ENCODE results near the gene ALMS1.

Gene ALMS1

GRCh38 chr2:73356097-73356496, 29.5 kb upstream of the ALMS1 start:
- Histone ChIP-seq H3K4me1 (ENCODE audit: insufficient read depth, low read length) (no peaks in the 10 kb centered on the region), H3K27ac (ENCODE audit: low read length) (no peak overlapping the region), H3K27me3 (ENCODE audit: insufficient read depth, low read length, poor library complexity) (no peaks in the 10 kb centered on the region), H3K79me2 (ENCODE audit: insufficient read depth, low read length) (no peaks in the 10 kb centered on the region), H3K4me3 (ENCODE audit: low read depth in 1 of 2, low read length in 2 of 2) (no peak overlapping the region), H4K20me1 (ENCODE audit: insufficient read depth, low read length) (no peaks in the 10 kb centered on the region), H2AFZ (ENCODE audit: low read depth, low read length) (no peak overlapping the region), H3K9me3 (ENCODE audit: insufficient read depth, low read length, severe bottlenecking) (no peaks in the 10 kb centered on the region), H3K9ac (ENCODE audit: low read depth, low read length) (no peak overlapping the region), H3K4me2 (ENCODE audit: insufficient read depth, low read length) (no peak overlapping the region), H3K36me3 (ENCODE audit: insufficient read depth, low read length) (no peaks in the 10 kb centered on the region)
- ATAC-seq (ENCODE audit: insufficient read depth, low read depth), result no peak
- TF ChIP-seq CTCF (IDR thresholded peaks at IDR 0.05; ENCODE audit: borderline replicate concordance, extremely low read depth, low read length, poor library complexity, severe bottlenecking) (no peak), EZH2 (IDR thresholded peaks at IDR 0.05; ENCODE audit: borderline replicate concordance, low read depth, low read length, severe bottlenecking) (no peak)
- no peak for DNase-seq

GRCh38 chr2:73359915-73360697, 25.5 kb upstream of the ALMS1 start:
- TF ChIP-seq CTCF (IDR thresholded peaks at IDR 0.05; ENCODE audit: borderline replicate concordance, extremely low read depth, low read length, poor library complexity, severe bottlenecking) (peak; percentile 57), EZH2 (IDR thresholded peaks at IDR 0.05; ENCODE audit: borderline replicate concordance, low read depth, low read length, severe bottlenecking) (no peak)
- H4K20me1 ChIP-seq (ENCODE audit: insufficient read depth, low read length), result no peaks in the 10 kb centered on the region

GRCh38 chr2:73366060-73366459, 19.6 kb upstream of the ALMS1 start:
- no peak overlapping the region for H3K4me2 ChIP-seq (ENCODE audit: insufficient read depth, low read length)

More at GRCh38 chr2:73359915-73360697, 25.5 kb upstream of the ALMS1 start:
- no peaks in the 10 kb centered on the region for H3K9me3 ChIP-seq (ENCODE audit: insufficient read depth, low read length, severe bottlenecking)
- no peaks in the 10 kb centered on the region for H3K27me3 ChIP-seq (ENCODE audit: insufficient read depth, low read length, poor library complexity)
- no peak overlapping the region for H2AFZ ChIP-seq (ENCODE audit: low read depth, low read length)
- H3K79me2 ChIP-seq (ENCODE audit: insufficient read depth, low read length), result no peaks in the 10 kb centered on the region
- no peaks in the 10 kb centered on the region for H3K4me1 ChIP-seq (ENCODE audit: insufficient read depth, low read length)
- H3K27ac ChIP-seq (ENCODE audit: low read length), result no peak overlapping the region
- no peaks in the 10 kb centered on the region for H3K36me3 ChIP-seq (ENCODE audit: insufficient read depth, low read length)
- no peak overlapping the region for H3K4me3 ChIP-seq (ENCODE audit: low read depth in 1 of 2, low read length in 2 of 2)
- ATAC-seq (ENCODE audit: insufficient read depth, low read depth), result no peak
- no peak for DNase-seq
- no peak overlapping the region for H3K4me2 ChIP-seq (ENCODE audit: insufficient read depth, low read length)
- no peak overlapping the region for H3K9ac ChIP-seq (ENCODE audit: low read depth, low read length)

More at GRCh38 chr2:73366060-73366459, 19.6 kb upstream of the ALMS1 start:
- no peak for ATAC-seq (ENCODE audit: insufficient read depth, low read depth)
- Histone ChIP-seq H3K27me3 (ENCODE audit: insufficient read depth, low read length, poor library complexity) (peaks cover 2% of the 10 kb centered on the region), H3K36me3 (ENCODE audit: insufficient read depth, low read length) (no peaks in the 10 kb centered on the region), H2AFZ (ENCODE audit: low read depth, low read length) (no peak overlapping the region), H3K4me3 (ENCODE audit: low read depth in 1 of 2, low read length in 2 of 2) (no peak overlapping the region), H4K20me1 (ENCODE audit: insufficient read depth, low read length) (no peaks in the 10 kb centered on the region), H3K4me1 (ENCODE audit: insufficient read depth, low read length) (no peaks in the 10 kb centered on the region), H3K27ac (ENCODE audit: low read length) (no peak overlapping the region), H3K9ac (ENCODE audit: low read depth, low read length) (no peak overlapping the region), H3K9me3 (ENCODE audit: insufficient read depth, low read length, severe bottlenecking) (no peaks in the 10 kb centered on the region), H3K79me2 (ENCODE audit: insufficient read depth, low read length) (no peaks in the 10 kb centered on the region)
- no peak for DNase-seq
- TF ChIP-seq CTCF (IDR thresholded peaks at IDR 0.05; ENCODE audit: borderline replicate concordance, extremely low read depth, low read length, poor library complexity, severe bottlenecking) (no peak), EZH2 (IDR thresholded peaks at IDR 0.05; ENCODE audit: borderline replicate concordance, low read depth, low read length, severe bottlenecking) (no peak)
